HFF-Myc (cell line): ENCODE data around the gene USP53.

Experiments
- DNase-seq: peaks from one replicate; pipeline ENCODE4 v3.0.0-alpha.2; 2011; ENCODE audit warnings: low read depth; ENCODE audit errors: extremely low read depth
- H3K4me3 ChIP-seq: replicated peaks from 2 replicates; pipeline ENCODE4 v1.5.1; 2011; ENCODE audit warnings: low read depth, mild to moderate bottlenecking, control low read depth, low read length
- CTCF ChIP-seq: IDR thresholded peaks from 2 replicates; pipeline ENCODE4 v1.5.1; 2012; ENCODE audit warnings: mild to moderate bottlenecking, low read depth, low read length, control low read depth; ENCODE audit errors: missing control alignments

USP53 gene

GRCh38 chr4:119284876-119285780 is 72.6 kb downstream of the USP53 start:
- no peak for DNase-seq
- no peak overlapping the region; the same call in 1 of the 2 replicates for H3K4me3 ChIP-seq
- TF ChIP-seq CTCF = no peak

GRCh38 chr4:119286377-119287002 is 74.0 kb downstream of the USP53 start:
- H3K4me3 ChIP-seq = no peak overlapping the region
- no peak for DNase-seq
- TF ChIP-seq CTCF = peak; percentile 28

- no peak overlapping the region for H3K4me3 ChIP-seq
- DNase-seq = no peak
- TF ChIP-seq CTCF = no peak
These were observed 76.8 kb downstream of the USP53 start for GRCh38 chr4:119289313-119289712.

- H3K4me3 ChIP-seq = no peak overlapping the region
- no peak for TF ChIP-seq CTCF
- no peak for DNase-seq
These were observed 78.1 kb downstream of the USP53 start for GRCh38 chr4:119290598-119290997.

- DNase-seq = no peak
- no peak for TF ChIP-seq CTCF
- H3K4me3 ChIP-seq = no peak overlapping the region
These were observed 83.8 kb downstream of the USP53 start for GRCh38 chr4:119296356-119296755.

- H3K4me3 ChIP-seq = peak overlapping the region; percentile 83; the same call in 1 of the 2 replicates
- DNase-seq = no peak
- TF ChIP-seq CTCF = no peak
These were observed 85.3 kb downstream of the USP53 start for GRCh38 chr4:119297795-119298194.
